HG02938 (cell line): ENCODE results near the gene MBNL1.
"Not testable (repeated sequence)": the region's sequence is repeated elsewhere in the genome, so short reads cannot be mapped to it uniquely, and the experiment has no call there.

Experiments used
- ATAC-seq: cut with Tn5 transposase; IDR thresholded peaks from one replicate; pipeline ENCODE4 v1.9.1; 2021; ENCODE audit warnings: mild to moderate bottlenecking, moderate library complexity; ENCODE audit not compliant: unreplicated experiment

The MBNL1 gene

GRCh38 chr3:152436707-152437590, 168.2 kb downstream of the MBNL1 start:
- no peak for ATAC-seq

- no peak for ATAC-seq
Observed at GRCh38 chr3:152438181-152438580, 169.5 kb downstream of the MBNL1 start.

- ATAC-seq: no peak
Observed at GRCh38 chr3:152438706-152439105, 170.0 kb downstream of the MBNL1 start.

GRCh38 chr3:152440243-152440642, 171.5 kb downstream of the MBNL1 start:
- ATAC-seq: not testable (repeated sequence)

GRCh38 chr3:152443212-152444023, 174.7 kb downstream of the MBNL1 start:
- no peak for ATAC-seq

- no peak for ATAC-seq
Observed at GRCh38 chr3:152444029-152444641, 175.4 kb downstream of the MBNL1 start.

- no peak for ATAC-seq
Observed at GRCh38 chr3:152445212-152445611, 176.5 kb downstream of the MBNL1 start.

GRCh38 chr3:152446495-152446894, 177.8 kb downstream of the MBNL1 start:
- ATAC-seq: no peak

GRCh38 chr3:152447511-152447910, 178.8 kb downstream of the MBNL1 start:
- no peak for ATAC-seq

- ATAC-seq: no peak
Observed at GRCh38 chr3:152448091-152448490, 179.4 kb downstream of the MBNL1 start.

GRCh38 chr3:152452318-152452717, 183.6 kb downstream of the MBNL1 start:
- ATAC-seq: no peak

GRCh38 chr3:152454076-152454875, 185.5 kb downstream of the MBNL1 start:
- ATAC-seq: no peak

- no peak for ATAC-seq
Observed at GRCh38 chr3:152455989-152456388, 187.3 kb downstream of the MBNL1 start.

- no peak for ATAC-seq
Observed at GRCh38 chr3:152457500-152458375, 189.0 kb downstream of the MBNL1 start.

GRCh38 chr3:152458376-152459117, 189.8 kb downstream of the MBNL1 start:
- ATAC-seq: no peak

GRCh38 chr3:152459118-152459515, 190.4 kb downstream of the MBNL1 start:
- no peak for ATAC-seq

GRCh38 chr3:152459572-152459971, 190.8 kb downstream of the MBNL1 start:
- ATAC-seq: no peak

GRCh38 chr3:152460936-152461335, 192.2 kb downstream of the MBNL1 start:
- ATAC-seq: no peak

- no peak for ATAC-seq
Observed at GRCh38 chr3:152461460-152461859, 192.7 kb downstream of the MBNL1 start.
